IMR-90 (cell line): Measurements from ENCODE around the gene FOSB. TPM values are rescaled to one million over a fixed set of nuclear protein-coding genes. Genes with fewer than 3 reads are reported as not detected.

ENCODE experiments used
- ATAC-seq: fragments of 200-7000 bp; cut with Tn5 transposase; 2 replicates; pipeline ENCODE4 v1.9.1; 2020; ENCODE audit warnings: low read depth, mild to moderate bottlenecking, moderate library complexity
- BruUV-seq: library from RNA; stranded (reverse); fragments of 400-500 nt; replicated peaks from 2 replicates; lab custom pipeline; 2021; lab: Mats Ljungman, UMichigan
- CTCF ChIA-PET: fragments of 300-600 bp; formaldehyde crosslinking; extraction: SDS; loops from one replicate; lab custom pipeline; 2021; ENCODE audit warnings: antibody characterized with exemption; lab: Yijun Ruan, JAX
- POLR2A ChIA-PET: fragments of 300-600 bp; sonication (Branson Sonifier 250); formaldehyde crosslinking; loops from one replicate; lab custom pipeline; 2022; ENCODE audit warnings: antibody characterized with exemption; ENCODE audit not compliant: unreplicated experiment; lab: Charles Lee
- DNase-seq: peaks from one replicate; pipeline ENCODE4 v3.0.0; 2013
- H2AFZ ChIP-seq: replicated peaks from 2 replicates; pipeline ENCODE3; 2013; ENCODE audit warnings: low read length, mild to moderate bottlenecking; ENCODE audit not compliant: poor library complexity
- H2AK5ac ChIP-seq: 2 replicates; pipeline ENCODE4 v1.6.1; 2013; ENCODE audit warnings: low read depth, low read length, inconsistent platforms
- H2AK9ac ChIP-seq: replicated peaks from 2 replicates; pipeline ENCODE3; 2013; ENCODE audit warnings: mild to moderate bottlenecking, low read depth, low read length, moderate library complexity; ENCODE audit not compliant: poor library complexity
- H2BK120ac ChIP-seq: 2 replicates; pipeline ENCODE4 v1.6.1; 2013; ENCODE audit warnings: low read depth, low read length, inconsistent platforms
- H2BK15ac ChIP-seq: 3 replicates; pipeline ENCODE4 v1.6.1; 2013; ENCODE audit warnings: low read depth, low read length, inconsistent platforms
- H2BK20ac ChIP-seq: 2 replicates; pipeline ENCODE4 v1.6.1; 2013; ENCODE audit warnings: low read depth, mild to moderate bottlenecking, inconsistent platforms, low read length, moderate library complexity
- H2BK5ac ChIP-seq: 2 replicates; pipeline ENCODE4 v1.6.1; 2013; ENCODE audit warnings: mild to moderate bottlenecking, low read depth, low read length, inconsistent platforms; ENCODE audit not compliant: poor library complexity, severe bottlenecking
- H3K14ac ChIP-seq: replicated peaks from 2 replicates; pipeline ENCODE4 v1.6.1; 2013; ENCODE audit warnings: low read depth, low read length, inconsistent platforms
- H3K18ac ChIP-seq: 2 replicates; pipeline ENCODE4 v1.6.1; 2013; ENCODE audit warnings: low read depth, low read length, control low read depth
- H3K23ac ChIP-seq: 2 replicates; pipeline ENCODE4 v1.6.1; 2013; ENCODE audit warnings: low read depth, low read length, inconsistent platforms
- H3K27ac ChIP-seq: 2 replicates; pipeline ENCODE4 v1.5.1; 2013; ENCODE audit warnings: mild to moderate bottlenecking, control low read depth, low read length; ENCODE audit not compliant: insufficient read depth
- H3K27me3 ChIP-seq: 2 replicates; pipeline ENCODE4 v1.6.1; 2013; ENCODE audit warnings: low read length; ENCODE audit not compliant: control insufficient read depth, insufficient read depth
- H3K36me3 ChIP-seq: 2 replicates; pipeline ENCODE4 v1.6.1; 2013; ENCODE audit warnings: low read length, mixed read lengths; ENCODE audit not compliant: control insufficient read depth, insufficient read depth
- H3K4ac ChIP-seq: 2 replicates; pipeline ENCODE4 v1.6.1; 2013; ENCODE audit warnings: low read depth, low read length, inconsistent platforms
- H3K4me1 ChIP-seq: 2 replicates; pipeline ENCODE4 v1.6.1; 2013; ENCODE audit warnings: low read length, mixed read lengths; ENCODE audit not compliant: control insufficient read depth, insufficient read depth
- H3K4me2 ChIP-seq: 2 replicates; pipeline ENCODE4 v1.6.1; 2013; ENCODE audit warnings: low read depth, mild to moderate bottlenecking, control low read depth, low read length, moderate library complexity
- H3K4me3 ChIP-seq: 2 replicates; pipeline ENCODE4 v1.5.1; 2013; ENCODE audit warnings: low read depth, mild to moderate bottlenecking, control low read depth, low read length, moderate library complexity; ENCODE audit not compliant: insufficient read depth
- H3K56ac ChIP-seq: 2 replicates; pipeline ENCODE4 v1.6.1; 2013; ENCODE audit warnings: low read length, inconsistent platforms; ENCODE audit not compliant: insufficient read depth; ENCODE audit errors: extremely low read depth
- H3K79me1 ChIP-seq, 2 experiments: 2 replicates each; pipeline ENCODE4 v1.6.1; 2013; ENCODE audit warnings: low read length in 2 of 2, inconsistent platforms in 1 of 2, low read depth in 1 of 2
- H3K9ac ChIP-seq: 2 replicates; pipeline ENCODE4 v1.6.1; 2013; ENCODE audit warnings: low read depth, low read length, control low read depth
- H3K9me1 ChIP-seq: 2 replicates; pipeline ENCODE4 v1.6.1; 2013; ENCODE audit warnings: low read length, inconsistent platforms; ENCODE audit not compliant: insufficient read depth
- H3K9me3 ChIP-seq: 2 replicates; pipeline ENCODE4 v1.6.1; 2013; ENCODE audit warnings: low read length; ENCODE audit not compliant: control insufficient read depth, insufficient read depth
- H4K20me1 ChIP-seq: 2 replicates; pipeline ENCODE4 v1.6.1; 2013; ENCODE audit warnings: low read length, inconsistent platforms; ENCODE audit not compliant: insufficient read depth
- H4K5ac ChIP-seq: 2 replicates; pipeline ENCODE4 v1.6.1; 2013; ENCODE audit warnings: mild to moderate bottlenecking, low read depth, low read length, control low read depth
- H4K8ac ChIP-seq, 2 experiments: 2 replicates each; pipeline ENCODE4 v1.6.1; 2013; ENCODE audit warnings: low read depth in 2 of 2, low read length in 2 of 2, control low read depth in 1 of 2, inconsistent platforms in 1 of 2
- H4K91ac ChIP-seq: 2 replicates; pipeline ENCODE4 v1.6.1; 2013; ENCODE audit warnings: low read depth, low read length, inconsistent platforms; ENCODE audit not compliant: insufficient read depth
- BHLHE40 ChIP-seq: fragments of 150-350 bp; IDR thresholded peaks from 2 replicates; pipeline ENCODE4 v1.6.1; 2016; ENCODE audit warnings: mild to moderate bottlenecking, low read depth, low read length
- CEBPB ChIP-seq: IDR thresholded peaks from 2 replicates; pipeline ENCODE4 v1.6.1; 2012; ENCODE audit warnings: low read depth, low read length, improper control_type of control experiment
- CHD1 ChIP-seq: IDR thresholded peaks from 2 replicates; pipeline ENCODE4 v1.6.1; 2012; ENCODE audit warnings: low read depth, low read length, improper control_type of control experiment
- ELK1 ChIP-seq: fragments of 150-350 bp; IDR thresholded peaks from 2 replicates; pipeline ENCODE4 v1.6.1; 2016; ENCODE audit warnings: low read depth, mild to moderate bottlenecking, low read length, moderate library complexity, borderline replicate concordance
- FOS ChIP-seq: fragments of 150-350 bp; IDR thresholded peaks from 2 replicates; pipeline ENCODE4 v1.6.1; 2016; ENCODE audit warnings: low read depth, low read length
- MAFK ChIP-seq: IDR thresholded peaks from 2 replicates; pipeline ENCODE4 v1.6.1; 2012; ENCODE audit warnings: low read depth, low read length, improper control_type of control experiment
- MAZ ChIP-seq: IDR thresholded peaks from 2 replicates; pipeline ENCODE4 v1.6.1; 2012; ENCODE audit warnings: low read depth, mild to moderate bottlenecking, low read length, improper control_type of control experiment, moderate library complexity, borderline replicate concordance
- MXI1 ChIP-seq: IDR thresholded peaks from 2 replicates; pipeline ENCODE4 v1.6.1; 2012; ENCODE audit warnings: low read depth, mild to moderate bottlenecking, low read length, moderate library complexity, borderline replicate concordance
- NFE2L2 ChIP-seq: fragments of 150-350 bp; IDR thresholded peaks from 2 replicates; pipeline ENCODE4 v1.6.1; 2016; ENCODE audit warnings: low read depth, mild to moderate bottlenecking, low read length
- POLR2A ChIP-seq: IDR thresholded peaks from 2 replicates; pipeline ENCODE4 v1.6.1; 2012; ENCODE audit warnings: mild to moderate bottlenecking, low read depth, low read length
- RAD21 ChIP-seq: IDR thresholded peaks from 2 replicates; pipeline ENCODE4 v1.6.1; 2012; ENCODE audit warnings: low read length, improper control_type of control experiment
- RCOR1 ChIP-seq: IDR thresholded peaks from 2 replicates; pipeline ENCODE4 v1.6.1; 2012; ENCODE audit warnings: mild to moderate bottlenecking, low read length, improper control_type of control experiment; ENCODE audit not compliant: insufficient replicate concordance
- RFX5 ChIP-seq: IDR thresholded peaks from 2 replicates; pipeline ENCODE4 v1.8.0; 2012; ENCODE audit warnings: low read depth, mild to moderate bottlenecking, low read length, moderate library complexity
- SMC3 ChIP-seq: fragments of 150-350 bp; IDR thresholded peaks from 2 replicates; pipeline ENCODE4 v1.6.1; 2016; ENCODE audit warnings: low read depth, mild to moderate bottlenecking, antibody characterized with exemption, low read length, moderate library complexity
- USF2 ChIP-seq: fragments of 150-350 bp; IDR thresholded peaks from 2 replicates; pipeline ENCODE4 v1.6.1; 2017; ENCODE audit warnings: mild to moderate bottlenecking, antibody characterized with exemption, low read length, low read depth
- WGBS, 2 experiments: methylation state at CpG; one replicate each; pipeline versions ENCODE4 v1.1.5 to v1.1.7; 2013; ENCODE audit warnings: missing lambda C conversion rate in 2 of 2; ENCODE audit not compliant: insufficient read length in 1 of 2; ENCODE audit errors: extremely low coverage in 2 of 2; 5-methylcytosine and 5-hydroxymethylcytosine counted together
- dilution Hi-C: fragments of 300-500 bp; cut with HindIII; formaldehyde crosslinking; loops from one replicate; pipeline ENCODE4 v1.14.3; 2018; ENCODE audit warnings: low sequenced_read_pairs; ENCODE audit not compliant: unreplicated experiment
- in situ Hi-C: fragments of 300-500 bp; cut with MboI; formaldehyde crosslinking; loops from 3 replicates; pipeline ENCODE4 v1.14.3; 2019; ENCODE audit warnings: low sequenced_read_pairs, inconsistent platforms, mixed read lengths
- intact Hi-C: fragments of 100-400 bp; cut with micrococcal nuclease; formaldehyde crosslinking; loops from 2 replicates; pipeline ENCODE4 v1.10.0; 2022
- polyA plus RNA-seq, 3 experiments: library from polyadenylated mRNA; depleted of rRNA; stranded (reverse); fragments of >200 nt; gene quantifications; 2 replicates each; pipeline ENCODE4 v1.2.3, GENCODE V29; 2012; ENCODE audit warnings: low replicate concordance in 1 of 3
- total RNA-seq: library from RNA; depleted of rRNA; stranded (reverse); fragments of >200 nt; gene quantifications from 2 replicates; pipeline ENCODE4 v1.2.3, GENCODE V29; 2012

Gene FOSB
- total and polyA plus RNA-seq, 2 of the 4 experiments (the other 2 are of a cell fraction) = 11.1 to 15.6 TPM

- peak overlapping the region; percentile 48 to 97 for H4K8ac ChIP-seq
- H2AK5ac ChIP-seq = peak overlapping the region; percentile 99
- H2AFZ ChIP-seq = peak overlapping the region; percentile 87
- no peaks in the 10 kb centered on the region for H4K20me1 ChIP-seq
- H2BK5ac ChIP-seq = peak overlapping the region; percentile 78
- H3K27me3 ChIP-seq = no peaks in the 10 kb centered on the region
- ChIA-PET CTCF (interaction anchor here (0.6 to 3.3 kb wide), 24 partner anchors 8 to 254 kb away, joined by 3 to 87 read pairs (median 6); partner anchors contain the start of genes FOSB and SNRPD2), POLR2A (interaction anchor here (0.9 kb wide), 1 partner anchor 39 kb away, joined by 4 read pairs; no protein-coding TSS in a partner anchor)
- peak overlapping the region; percentile 79 for H3K23ac ChIP-seq
- H3K27ac ChIP-seq = peak overlapping the region; percentile 62
- peak overlapping the region; percentile 92 for H3K14ac ChIP-seq
- 0% methylated on average over 42 of the region's 78 CpGs; no CpG with 5 or more reads in 1 of the 2 experiments for WGBS, 2 experiments
- H2BK20ac ChIP-seq = peak overlapping the region; percentile 88; the same call in 1 of the 2 replicates
- BruUV-seq = no TSS peak
- H3K4me2 ChIP-seq = peak overlapping the region; percentile 69
- DNase-seq (peak; percentile 72), ATAC-seq (peak; percentile 72)
- no peak overlapping the region for H3K56ac ChIP-seq
- peak overlapping the region; percentile 81 for H4K5ac ChIP-seq
- peak overlapping the region; percentile 64 for H3K4me3 ChIP-seq
- peak overlapping the region; percentile 94 for H3K4ac ChIP-seq
- dilution Hi-C loops (no loop called here), in situ Hi-C loops (loop anchor here (5.0 kb wide), 1 partner anchor 38 kb away; no protein-coding TSS in a partner anchor), intact Hi-C loops (loop anchor here (1.0 kb wide), 3 partner anchors 28 to 46 kb away; partner anchors contain the start of gene FOSB)
- H2BK15ac ChIP-seq = peak overlapping the region; percentile 88; the same call in 2 of the 3 replicates
- peak overlapping the region; percentile 89 for H4K91ac ChIP-seq
- peak overlapping the region; percentile 89 for H2BK120ac ChIP-seq
- peaks cover 17% of the 10 kb centered on the region for H3K4me1 ChIP-seq
- H3K36me3 ChIP-seq = no peaks in the 10 kb centered on the region
- H3K18ac ChIP-seq = peak overlapping the region; percentile 56
- H3K9me1 ChIP-seq = no peaks in the 10 kb centered on the region
- H2AK9ac ChIP-seq = peak overlapping the region; percentile 75
- H3K79me1 ChIP-seq = peaks cover 0 to 23% of the 10 kb centered on the region in 2 experiments; a peak in 2 of 4 replicates
- H3K9me3 ChIP-seq = no peaks in the 10 kb centered on the region
- H3K9ac ChIP-seq = peak overlapping the region; percentile 46
- TF ChIP-seq USF2 = no peak
- TF ChIP-seq BHLHE40 = no peak
- TF ChIP-seq FOS = peak; percentile 49
- peak; percentile 94; the same call in 1 of the 2 replicates for TF ChIP-seq MAZ
- TF ChIP-seq CHD1 = peak; percentile 85; the same call in 1 of the 2 replicates
- TF ChIP-seq RAD21 = peak; percentile 82
- peak; percentile 96; the same call in 1 of the 2 replicates for TF ChIP-seq ELK1
- no peak for TF ChIP-seq RCOR1
- no peak; the same call in 1 of the 2 replicates for TF ChIP-seq NFE2L2
- no peak for TF ChIP-seq MAFK
- no peak for TF ChIP-seq RFX5
- TF ChIP-seq POLR2A = peak; percentile 75
- TF ChIP-seq SMC3 = peak; percentile 84
- peak; percentile 16; the same call in 1 of the 2 replicates for TF ChIP-seq MXI1
- no peak for TF ChIP-seq CEBPB
Observed at GRCh38 chr19:45439569-45440258, 28.1 kb upstream of the FOSB start.
